MCF 10A (cell line): ENCODE measurements around the gene GMPR. TPM values are rescaled to one million over a fixed set of nuclear protein-coding genes. Genes with fewer than 3 reads are reported as not detected.

Source experiments
- BruUV-seq: library from RNA; stranded (reverse); fragments of 400-500 nt; replicated peaks from 2 replicates; lab custom pipeline; 2021; lab: Mats Ljungman, UMichigan
- CTCF ChIA-PET: fragments of 300-600 bp; sonication (Branson Sonifier 250); formaldehyde crosslinking; extraction: SDS; loops from one replicate; lab custom pipeline; 2021; ENCODE audit warnings: antibody characterized with exemption, inconsistent platforms; lab: Yijun Ruan, JAX
- POLR2A ChIA-PET: fragments of 300-600, 350-650 bp; sonication (Branson Sonifier 250); formaldehyde crosslinking; extraction: SDS; loops from one replicate; lab custom pipeline; 2020; ENCODE audit warnings: antibody characterized with exemption, inconsistent platforms; lab: Yijun Ruan, JAX
- DNase-seq: peaks from one replicate; pipeline ENCODE4 v3.0.0-alpha.2; 2018; ENCODE audit not compliant: unreplicated experiment
- H3K27ac Mint-ChIP-seq: one replicate; pipeline ENCODE4 v1.8.0; 2022; ENCODE audit warnings: mild to moderate bottlenecking, low read depth, mixed read lengths; ENCODE audit not compliant: unreplicated experiment
- H3K27me3 Mint-ChIP-seq: one replicate; pipeline ENCODE4 v1.8.0; 2022; ENCODE audit warnings: mixed read lengths; ENCODE audit not compliant: insufficient read depth, unreplicated experiment
- H3K36me3 Mint-ChIP-seq: one replicate; pipeline ENCODE4 v1.8.0; 2022; ENCODE audit warnings: mild to moderate bottlenecking, moderate library complexity, mixed read lengths; ENCODE audit not compliant: insufficient read depth, unreplicated experiment
- H3K4me1 Mint-ChIP-seq: one replicate; pipeline ENCODE4 v1.8.0; 2022; ENCODE audit warnings: mixed read lengths; ENCODE audit not compliant: insufficient read depth, unreplicated experiment
- H3K4me3 Mint-ChIP-seq: one replicate; pipeline ENCODE4 v1.8.0; 2022; ENCODE audit warnings: mild to moderate bottlenecking, moderate library complexity, mixed read lengths; ENCODE audit not compliant: unreplicated experiment
- H3K9me3 Mint-ChIP-seq: one replicate; pipeline ENCODE4 v1.8.0; 2022; ENCODE audit warnings: mixed read lengths; ENCODE audit not compliant: unreplicated experiment
- CTCF ChIP-seq: fragments of 200-600 bp; IDR thresholded peaks from one replicate; pipeline ENCODE4 v1.8.0; 2022; ENCODE audit warnings: antibody characterized with exemption, mild to moderate bottlenecking; ENCODE audit not compliant: unreplicated experiment
- intact Hi-C: fragments of 100-400 bp; cut with micrococcal nuclease; formaldehyde crosslinking; loops from 2 replicates; pipeline ENCODE4 v1.14.1; 2022
- total RNA-seq: library from RNA; stranded (reverse); gene quantifications from 2 replicates; pipeline ENCODE4 v1.2.3, GENCODE V29; 2022

Gene GMPR
- total RNA-seq, 1 experiment from 2014 or later = 3.0 TPM

- no TSS peak for BruUV-seq
- intact Hi-C loops = loop anchor here (5.0 kb wide), 1 partner anchor 73 kb away; no protein-coding TSS in a partner anchor
- Mint-ChIP-seq H3K4me1 (peaks cover 27% of the 10 kb centered on the region), H3K27me3 (no peaks in the 10 kb centered on the region), H3K27ac (no peak overlapping the region), H3K4me3 (no peak overlapping the region), H3K36me3 (no peaks in the 10 kb centered on the region), H3K9me3 (no peaks in the 10 kb centered on the region)
- DNase-seq = no peak
- TF ChIP-seq CTCF = no peak
- CTCF ChIA-PET = interaction anchor here (0.6 to 3.4 kb wide), 4 partner anchors 15 to 903 kb away, joined by 3 to 21 read pairs (median 6); no protein-coding TSS in a partner anchor
- POLR2A ChIA-PET = no interaction called here
These were observed 6.1 kb downstream of the GMPR start for GRCh38 chr6:16244446-16244845.

GRCh38 chr6:16244869-16245451 is 6.6 kb downstream of the GMPR start:
- H3K36me3 Mint-ChIP-seq = no peaks in the 10 kb centered on the region
- POLR2A ChIA-PET = no interaction called here
- CTCF ChIA-PET = interaction anchor here (0.6 to 3.4 kb wide), 3 partner anchors 15 to 903 kb away, joined by 3 to 21 read pairs (median 7); no protein-coding TSS in a partner anchor
- no TSS peak for BruUV-seq
- H3K9me3 Mint-ChIP-seq = no peaks in the 10 kb centered on the region
- H3K27me3 Mint-ChIP-seq = no peaks in the 10 kb centered on the region
- intact Hi-C loops = loop anchor here (5.0 kb wide), 1 partner anchor 72 kb away; no protein-coding TSS in a partner anchor
- no peak for DNase-seq
- H3K4me1 Mint-ChIP-seq = peaks cover 27% of the 10 kb centered on the region
- H3K27ac Mint-ChIP-seq = no peak overlapping the region
- no peak overlapping the region for H3K4me3 Mint-ChIP-seq
- no peak for TF ChIP-seq CTCF

GRCh38 chr6:16248271-16248853 is 10.0 kb downstream of the GMPR start:
- H3K27me3 Mint-ChIP-seq = no peaks in the 10 kb centered on the region
- ChIA-PET POLR2A (no interaction called here), CTCF (interaction anchor here (1.0 kb wide), 1 partner anchor 24 kb away, joined by 4 read pairs; no protein-coding TSS in a partner anchor)
- TF ChIP-seq CTCF = no peak
- peaks cover 29% of the 10 kb centered on the region for H3K4me1 Mint-ChIP-seq
- no peaks in the 10 kb centered on the region for H3K9me3 Mint-ChIP-seq
- BruUV-seq = no TSS peak
- intact Hi-C loops = no loop called here
- DNase-seq = no peak
- H3K27ac Mint-ChIP-seq = no peak overlapping the region
- H3K36me3 Mint-ChIP-seq = no peaks in the 10 kb centered on the region
- no peak overlapping the region for H3K4me3 Mint-ChIP-seq

GRCh38 chr6:16249971-16250370 is 11.6 kb downstream of the GMPR start:
- CTCF ChIA-PET = no interaction called here
- no peak for TF ChIP-seq CTCF
- H3K36me3 Mint-ChIP-seq = no peaks in the 10 kb centered on the region

More at GRCh38 chr6:16249971-16250370, 11.6 kb downstream of the GMPR start:
- Mint-ChIP-seq H3K27ac (no peak overlapping the region), H3K4me1 (peaks cover 17% of the 10 kb centered on the region), H3K27me3 (no peaks in the 10 kb centered on the region), H3K4me3 (no peak overlapping the region), H3K9me3 (no peaks in the 10 kb centered on the region)
- no peak for DNase-seq
- intact Hi-C loops = no loop called here
- BruUV-seq = no TSS peak
- POLR2A ChIA-PET = no interaction called here
